Stimulated activated CD4-positive, alpha-beta T cell treated with anti-CD3 and anti-CD28 coated beads, Interleukin-15, amount 100 ng/mL, for 24 hours (primary cell): ENCODE data around the gene KCNQ2.
A peak's percentile ranks its signal among the peaks of the same experiment; 100 is the strongest.

Source experiments
- DNase-seq: peaks from one replicate; pipeline ENCODE4 v3.0.0-alpha.2; 2020

Gene KCNQ2

DNA sequence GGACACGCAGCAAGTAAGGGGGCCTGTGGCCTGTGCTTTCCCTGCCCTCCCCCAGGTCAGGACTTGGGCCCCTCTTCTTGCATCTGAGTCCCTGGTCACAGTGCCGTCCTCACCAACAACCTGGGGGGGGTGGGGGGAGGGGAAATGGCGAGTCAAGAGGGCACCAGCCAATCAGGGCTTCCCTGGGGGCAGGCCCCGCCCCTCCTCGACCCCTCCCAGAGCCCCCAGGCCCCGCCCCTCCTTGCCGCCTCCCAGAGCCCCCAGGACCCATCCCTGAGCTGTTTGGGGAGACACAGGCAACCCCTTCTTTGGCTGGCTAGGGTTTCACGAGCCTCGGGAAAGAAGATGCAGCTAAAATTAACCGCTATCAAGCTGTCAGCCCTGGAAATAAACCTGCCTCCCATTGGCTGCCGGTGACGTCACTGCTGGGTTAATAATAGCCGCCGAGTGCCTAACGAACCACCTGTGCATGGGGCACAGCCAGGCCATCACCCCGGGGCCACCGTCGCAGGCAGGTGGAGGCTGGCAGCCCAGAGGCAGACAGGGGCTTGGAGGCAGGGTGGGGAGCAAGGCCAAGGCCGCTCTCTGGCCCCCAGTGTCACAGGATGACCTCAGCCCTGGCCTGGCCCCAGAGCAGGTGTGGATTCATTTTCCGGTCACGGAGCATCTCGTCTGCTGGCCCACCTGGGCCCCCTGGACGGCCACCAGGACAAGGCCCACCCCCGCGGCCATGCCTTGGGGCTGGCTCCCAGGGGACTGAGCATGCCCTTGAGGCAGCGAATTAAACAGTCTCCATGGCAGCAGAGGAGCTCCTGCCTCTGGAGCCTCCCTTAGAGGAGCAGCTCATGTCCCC lies 29.6 kb upstream of the KCNQ2 start:
- DNase-seq = no peak

DNA sequence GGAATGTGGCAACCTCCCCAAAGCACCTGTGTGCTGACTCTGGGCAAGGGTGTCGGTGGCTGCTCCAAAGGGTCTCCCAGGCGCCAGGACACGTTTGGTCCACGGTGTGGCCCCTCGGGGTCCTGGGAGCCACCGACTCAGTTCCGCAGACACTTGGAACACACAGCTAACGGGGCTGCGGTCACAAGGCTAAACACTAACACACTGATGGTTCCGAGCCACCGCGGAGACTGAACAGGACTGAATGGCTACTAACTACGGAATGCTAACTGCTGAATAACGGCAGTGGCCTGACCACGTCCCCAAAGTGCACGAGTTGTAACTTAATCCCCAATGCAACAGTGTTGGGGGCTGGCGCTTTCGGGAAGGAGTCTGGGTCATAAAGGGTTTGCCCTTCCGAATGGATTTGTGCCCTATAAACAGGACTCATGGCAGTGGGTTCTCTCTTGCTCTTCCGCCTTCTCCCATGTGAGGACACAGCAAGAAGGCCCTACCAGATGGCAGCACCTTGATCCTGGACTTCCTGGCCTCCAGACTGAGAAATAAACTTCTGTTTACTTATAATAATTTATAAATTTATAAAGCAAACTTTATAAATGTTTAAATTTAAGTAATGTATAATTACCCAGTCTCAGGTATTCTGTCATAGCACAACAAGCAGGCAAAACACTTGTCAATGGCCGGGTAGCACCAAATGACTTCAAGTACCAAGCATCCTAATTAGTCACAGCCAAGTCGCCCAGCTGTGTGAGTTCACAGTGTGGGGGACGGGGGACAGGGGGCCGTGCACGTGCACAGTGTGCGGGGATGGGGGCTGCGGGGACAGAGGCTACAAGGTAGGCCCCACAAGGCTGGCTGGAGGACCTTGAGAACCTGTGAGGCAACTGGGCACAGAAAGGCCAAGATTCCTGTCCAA lies 28.7 kb upstream of the KCNQ2 start:
- DNase-seq = no peak

GRCh38 chr20:63500151-63500901 lies 27.9 kb upstream of the KCNQ2 start:
- DNase-seq = no peak

DNA sequence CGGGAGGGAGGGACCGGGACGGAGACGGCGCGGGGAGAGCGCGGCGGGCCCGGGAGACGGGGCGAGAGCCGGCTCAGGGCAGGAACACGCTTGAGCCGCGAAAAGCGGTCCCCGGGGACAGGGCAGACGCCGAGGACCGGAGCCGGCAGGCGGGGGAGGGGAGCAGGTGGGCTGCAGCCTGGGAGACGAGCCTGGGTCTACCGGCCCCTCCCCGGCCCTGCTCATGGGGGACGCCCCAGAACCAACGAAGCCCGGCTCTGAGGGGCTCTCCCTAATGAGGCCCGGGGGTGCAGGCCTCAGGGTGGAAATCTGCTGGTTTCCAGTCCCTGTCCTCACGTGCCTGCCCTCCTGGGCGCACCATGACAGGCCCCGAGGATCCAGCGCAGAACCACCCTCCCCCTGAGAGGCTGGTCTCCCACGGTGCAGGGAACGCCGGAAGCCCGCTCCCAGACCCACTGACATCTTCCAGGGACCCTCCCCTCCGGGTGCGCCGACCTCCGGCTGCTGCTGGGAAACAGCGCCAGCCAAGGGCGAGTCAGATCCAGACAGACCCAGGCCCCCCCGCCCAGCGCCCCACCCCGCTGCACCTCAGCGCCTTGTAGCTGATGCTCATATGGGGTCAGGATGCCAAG lies 27.0 kb upstream of the KCNQ2 start:
- no peak for DNase-seq

DNA sequence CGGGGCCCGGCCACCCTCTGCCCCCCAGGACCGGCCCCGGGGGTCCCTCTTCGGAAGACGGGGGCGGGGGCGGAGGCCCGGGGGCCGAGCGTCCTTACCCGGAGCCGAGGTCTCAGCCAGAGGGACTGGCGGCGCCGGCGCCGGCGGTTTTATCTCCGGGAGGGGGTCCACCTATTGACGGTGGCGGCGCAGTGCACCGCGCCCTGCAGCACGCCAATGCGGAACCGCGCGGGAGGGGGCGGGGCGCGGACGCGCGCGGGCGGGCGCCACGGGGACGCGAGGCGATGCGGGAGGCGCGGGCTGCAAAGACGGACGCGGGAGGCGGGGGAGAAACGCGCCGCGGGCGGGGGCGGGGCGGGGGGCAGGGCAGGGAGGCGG lies 26.5 kb upstream of the KCNQ2 start, which contains the start of gene EEF1A2:
Gene EEF1A2, minus strand, starts transcription at position 124 of the 378 bp plus-strand sequence. CDS start 1,320 bp downstream, outside the sequence.
- peak; percentile 40 for DNase-seq

- DNase-seq = no peak
Measured at GRCh38 chr20:63497946-63498935, 25.8 kb upstream of the KCNQ2 start.

GRCh38 chr20:63497138-63497945 lies 24.9 kb upstream of the KCNQ2 start:
- no peak for DNase-seq

- DNase-seq = no peak
Measured at GRCh38 chr20:63496596-63497120, 24.2 kb upstream of the KCNQ2 start.

- peak; percentile 85 for DNase-seq
Measured at GRCh38 chr20:63495741-63496595, 23.5 kb upstream of the KCNQ2 start.

GRCh38 chr20:63495167-63495720 lies 22.8 kb upstream of the KCNQ2 start:
- no peak for DNase-seq

DNA sequence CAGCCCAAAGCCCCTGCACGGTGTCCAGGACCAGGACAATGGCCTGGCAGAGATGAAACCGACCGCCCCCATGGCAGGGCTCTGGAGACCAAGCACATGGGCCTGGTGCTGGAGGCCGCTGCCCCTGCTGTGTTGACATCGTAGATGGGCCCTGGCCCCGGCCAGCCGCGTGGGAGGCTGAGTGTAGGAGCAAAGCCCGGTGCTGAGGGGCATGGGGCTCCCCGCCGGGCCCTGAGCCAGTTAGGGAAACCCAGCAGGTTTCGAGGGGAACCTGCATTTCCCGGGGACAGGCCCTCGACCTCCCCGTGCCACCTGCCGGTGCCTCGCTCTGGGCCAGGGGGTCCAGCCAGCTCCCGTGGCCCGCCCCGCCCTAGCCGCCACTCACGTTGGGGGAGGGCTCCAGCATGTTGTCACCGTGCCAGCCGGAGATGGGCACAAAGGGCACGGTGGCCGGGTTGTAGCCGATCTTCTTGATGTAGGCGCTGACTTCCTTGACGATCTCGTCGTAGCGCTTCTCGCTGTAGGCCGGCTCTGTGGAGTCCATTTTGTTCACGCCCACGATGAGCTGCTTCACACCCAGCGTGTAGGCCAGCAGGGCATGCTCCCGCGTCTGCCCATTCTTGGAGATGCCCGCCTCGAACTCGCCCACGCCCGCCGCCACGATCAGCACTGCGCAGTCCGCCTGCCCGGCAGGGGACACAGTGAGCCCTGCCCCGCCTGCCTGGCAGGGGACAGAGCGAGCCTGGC lies 22.1 kb upstream of the KCNQ2 start:
- no peak for DNase-seq

DNA sequence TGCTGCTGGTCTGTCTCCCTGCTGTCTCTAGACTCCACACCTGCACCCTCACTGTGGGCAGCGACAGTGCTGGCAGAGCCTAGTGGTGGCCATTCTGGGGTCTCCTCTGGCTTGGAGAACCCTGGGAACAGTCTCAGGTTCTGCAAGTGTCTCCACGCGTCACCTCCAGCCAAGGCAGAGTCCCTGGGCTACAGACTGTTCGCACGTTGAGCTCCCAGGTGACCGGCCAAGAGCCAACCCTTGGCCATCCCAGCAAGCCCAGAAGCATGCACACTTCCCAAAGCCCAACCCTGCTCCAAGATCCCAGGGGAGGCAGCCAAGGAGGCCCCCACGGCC lies 21.6 kb upstream of the KCNQ2 start:
- no peak for DNase-seq

- no peak for DNase-seq
Measured at GRCh38 chr20:63493563-63494020, 21.1 kb upstream of the KCNQ2 start.

GRCh38 chr20:63492982-63493381 lies 20.5 kb upstream of the KCNQ2 start:
- DNase-seq = no peak

GRCh38 chr20:63492518-63492917 lies 20.1 kb upstream of the KCNQ2 start:
- DNase-seq = no peak

DNA sequence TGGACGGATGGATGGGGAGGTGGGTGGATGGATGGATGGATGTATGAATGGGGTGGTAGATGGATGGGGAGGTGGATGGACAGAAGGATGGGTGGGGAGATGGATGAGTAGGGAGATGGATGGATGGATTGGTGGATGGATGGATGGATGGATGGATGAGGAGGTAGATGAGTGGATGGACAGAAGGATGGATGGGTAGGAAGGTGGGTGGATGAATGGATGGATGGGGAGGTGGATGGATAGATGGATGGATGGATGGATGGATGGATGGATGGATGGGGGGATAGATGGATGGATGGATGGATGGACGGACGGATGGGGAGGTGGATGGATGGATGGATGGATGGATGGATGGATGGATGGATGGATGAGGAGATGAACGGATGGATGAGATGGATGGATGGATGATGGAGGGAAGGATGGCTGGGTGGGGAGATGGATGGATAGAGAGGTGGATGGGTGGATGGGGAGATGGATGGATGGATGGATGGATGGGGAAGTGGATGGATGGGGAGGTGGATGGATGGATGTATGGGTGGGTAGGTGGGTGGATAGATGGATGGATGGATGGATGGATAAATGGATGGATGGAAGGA lies 19.3 kb upstream of the KCNQ2 start:
- DNase-seq = no peak

DNA sequence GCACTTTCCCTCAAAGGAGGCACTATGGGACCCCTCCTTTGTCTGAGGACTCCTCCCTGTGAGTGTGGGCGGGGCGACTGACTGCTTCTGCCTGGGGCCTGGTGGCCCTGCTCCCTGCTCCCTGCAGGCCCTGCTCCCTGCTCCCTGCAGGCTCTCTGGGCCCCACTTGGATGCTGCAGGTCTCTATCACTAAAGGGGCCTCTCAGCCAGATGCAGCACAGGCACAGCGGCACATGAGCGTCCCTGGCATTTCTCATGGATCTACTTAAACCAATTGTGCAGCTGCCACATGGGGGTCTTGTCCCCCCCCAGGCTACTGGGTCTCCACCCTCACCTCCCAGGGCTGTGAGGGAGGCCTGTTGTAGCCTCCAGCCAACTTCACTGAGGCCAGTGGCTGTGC lies 18.6 kb upstream of the KCNQ2 start:
- no peak for DNase-seq

DNA sequence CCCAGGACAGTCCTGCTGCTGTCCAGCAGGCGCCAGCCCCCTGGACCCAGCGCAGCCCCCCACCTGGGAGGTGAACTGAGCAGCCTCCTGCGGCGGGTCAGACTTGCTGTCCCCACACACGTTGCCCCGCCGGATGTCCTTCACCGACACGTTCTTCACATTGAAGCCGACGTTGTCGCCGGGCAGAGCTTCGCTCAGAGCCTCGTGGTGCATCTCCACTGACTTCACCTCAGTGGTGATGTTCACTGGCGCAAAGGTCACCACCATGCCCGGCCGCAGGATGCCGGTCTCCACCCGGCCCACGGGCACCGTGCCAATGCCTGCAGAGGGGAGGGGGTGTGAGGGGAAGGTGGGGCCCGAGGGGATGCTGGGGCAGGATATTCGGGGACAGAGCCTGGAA lies 18.0 kb upstream of the KCNQ2 start:
- DNase-seq = no peak
